Measurements from ENCODE around the gene SRPK1.

DNA sequence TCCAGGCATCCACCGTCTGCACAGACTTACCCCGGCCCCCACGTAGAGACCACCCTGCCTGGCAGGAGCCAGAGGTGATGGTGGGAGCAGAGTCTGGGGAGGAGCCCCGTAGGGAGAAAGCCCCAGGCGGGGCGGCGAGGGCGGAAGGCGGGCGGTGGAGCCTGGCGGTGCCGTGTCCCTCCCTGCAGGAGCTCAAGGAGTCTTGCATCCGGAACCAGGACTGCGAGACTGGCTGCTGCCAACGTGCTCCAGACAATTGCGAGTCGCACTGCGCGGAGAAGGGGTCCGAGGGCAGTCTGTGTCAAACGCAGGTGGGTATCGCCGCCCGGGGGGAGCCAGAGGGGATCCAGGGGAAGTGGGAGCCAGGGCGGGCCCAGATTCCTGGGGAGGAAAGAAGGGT is 134.1 kb downstream of the SRPK1 start:
- TF ChIP-seq, protein P1, sequence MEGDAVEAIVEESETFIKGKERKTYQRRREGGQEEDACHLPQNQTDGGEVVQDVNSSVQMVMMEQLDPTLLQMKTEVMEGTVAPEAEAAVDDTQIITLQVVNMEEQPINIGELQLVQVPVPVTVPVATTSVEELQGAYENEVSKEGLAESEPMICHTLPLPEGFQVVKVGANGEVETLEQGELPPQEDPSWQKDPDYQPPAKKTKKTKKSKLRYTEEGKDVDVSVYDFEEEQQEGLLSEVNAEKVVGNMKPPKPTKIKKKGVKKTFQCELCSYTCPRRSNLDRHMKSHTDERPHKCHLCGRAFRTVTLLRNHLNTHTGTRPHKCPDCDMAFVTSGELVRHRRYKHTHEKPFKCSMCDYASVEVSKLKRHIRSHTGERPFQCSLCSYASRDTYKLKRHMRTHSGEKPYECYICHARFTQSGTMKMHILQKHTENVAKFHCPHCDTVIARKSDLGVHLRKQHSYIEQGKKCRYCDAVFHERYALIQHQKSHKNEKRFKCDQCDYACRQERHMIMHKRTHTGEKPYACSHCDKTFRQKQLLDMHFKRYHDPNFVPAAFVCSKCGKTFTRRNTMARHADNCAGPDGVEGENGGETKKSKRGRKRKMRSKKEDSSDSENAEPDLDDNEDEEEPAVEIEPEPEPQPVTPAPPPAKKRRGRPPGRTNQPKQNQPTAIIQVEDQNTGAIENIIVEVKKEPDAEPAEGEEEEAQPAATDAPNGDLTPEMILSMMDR (IDR thresholded peaks at IDR 0.05): no peak
- TF ChIP-seq POLR2A (IDR thresholded peaks at IDR 0.05; ENCODE audit: low read depth) (no peak), EP300 (IDR thresholded peaks at IDR 0.05) (no peak)

All from esophagus muscularis mucosa (tissue), 4 donors.